Psoas muscle (tissue), 8 donors: ENCODE data around the gene GALNTL6. TPM values are rescaled to one million over a fixed set of nuclear protein-coding genes. Genes with fewer than 3 reads are reported as not detected.

Experiments
- ATAC-seq, 4 donors: fragments of 200-7000 bp; cut with Tn5 transposase; one replicate each; pipeline ENCODE4 v1.9.1; 2020; ENCODE audit warnings: moderate library complexity in 3 of 4, mild to moderate bottlenecking in 2 of 4
- DNase-seq, 2 donors: peaks; one replicate each; pipeline ENCODE4 v3.0.0-alpha.2; 2020
- H3K27ac ChIP-seq: fragments of 200-600 bp; one replicate; pipeline ENCODE4 v1.8.0; 2022
- H3K27me3 ChIP-seq, 3 donors: fragments of 200-600 bp in 1 of 3; one replicate each; pipeline versions ENCODE4 v1.6.1 to v1.8.0; 2013 to 2022; ENCODE audit warnings: low read length in 2 of 3, mild to moderate bottlenecking in 2 of 3, moderate library complexity in 1 of 3; ENCODE audit not compliant: insufficient read depth in 3 of 3
- H3K36me3 ChIP-seq, 2 donors: fragments of 200-600 bp in 1 of 2; one replicate each; pipeline versions ENCODE4 v1.6.1 to v1.8.0; 2013 to 2022; ENCODE audit warnings: low read depth in 1 of 2, mild to moderate bottlenecking in 1 of 2, moderate library complexity in 1 of 2; ENCODE audit not compliant: insufficient read depth in 1 of 2
- H3K4me1 ChIP-seq: fragments of 200-600 bp; one replicate; pipeline ENCODE4 v1.8.0; 2022
- H3K4me3 ChIP-seq: fragments of 200-600 bp; one replicate; pipeline ENCODE4 v1.8.0; 2022; ENCODE audit warnings: mild to moderate bottlenecking
- H3K9me3 ChIP-seq: fragments of 200-600 bp; one replicate; pipeline ENCODE4 v1.8.0; 2022
- CTCF ChIP-seq: fragments of 200-600 bp; IDR thresholded peaks from one replicate; pipeline ENCODE4 v1.8.0; 2022; ENCODE audit warnings: antibody characterized with exemption
- WGBS, 3 donors: extraction: QIAGEN DNeasy Blood & Tissue Kit; methylation state at CpG; one replicate each; pipeline versions ENCODE4 v1.1.6 to v1.1.7; 2013; 5-methylcytosine and 5-hydroxymethylcytosine counted together
- intact Hi-C, 2 donors: fragments of 100-400 bp; cut with DNase I; formaldehyde crosslinking; loops; one replicate each; pipeline versions ENCODE4 v1.11.0 to v1.14.2; 2022
- polyA plus RNA-seq, 3 donors: library from polyadenylated mRNA; stranded (reverse); fragments of 200-250 nt; gene quantifications; one replicate each; pipeline ENCODE4 v1.2.3, GENCODE V29; 2013
- total RNA-seq, 4 donors: library from RNA; stranded (reverse); fragmentation: NEBNext Ultra II Directional in 2 of 4; extraction: Animal tissue kit (Norgen Biotek cat#: 25700) in 2 of 4; gene quantifications; one replicate each; pipeline versions ENCODE4 v1.2.1 to v1.2.4, GENCODE V29; 2021 to 2023
- donor health status: healthy with polysubstance abuse.
- donor health status: DM: no; HTN: no; CAD: no; lungs with moderate emphysema.
- donor health status: Bipolar disorder and iron deficiency.
- donor health status: healthy.
- donor health status: DM: yes; HTN: yes; CAD: no.
- donor health status: DM: no; HTN: no; CAD: no.
- donor health status: DM: no; HTN: no; CAD: no.
- donor health status: DM: yes; HTN: yes; CAD: no.

GALNTL6 gene
- total and polyA plus RNA-seq, 7 donors: 0.01 to 0.91 (median 0.21) TPM; not detected in 3

GRCh38 chr4:172555725-172556124, 742.5 kb downstream of the GALNTL6 start:
- H3K27me3 ChIP-seq: no peaks in the 10 kb centered on the region
- TF ChIP-seq CTCF: no peak
- no peaks in the 10 kb centered on the region for H3K36me3 ChIP-seq
- intact Hi-C loops: no loop called here
- H3K9me3 ChIP-seq: no peaks in the 10 kb centered on the region
- no peaks in the 10 kb centered on the region for H3K4me1 ChIP-seq
- WGBS, 3 donors: 66 to 78% (median 68%) methylated on average over 2 of the region's 2 CpGs
- H3K4me3 ChIP-seq: no peak overlapping the region
- no peak for DNase-seq
- H3K27ac ChIP-seq: no peak overlapping the region
- ATAC-seq: no peak

GRCh38 chr4:172573899-172574298, 760.7 kb downstream of the GALNTL6 start:
- no peak for ATAC-seq
- intact Hi-C loops: no loop called here
- no peak for TF ChIP-seq CTCF

GRCh38 chr4:172578712-172579111, 765.5 kb downstream of the GALNTL6 start:
- intact Hi-C loops: no loop called here
- Histone ChIP-seq H3K4me1 (no peaks in the 10 kb centered on the region), H3K9me3 (no peaks in the 10 kb centered on the region), H3K27ac (no peak overlapping the region), H3K27me3 (no peaks in the 10 kb centered on the region), H3K4me3 (no peak overlapping the region), H3K36me3 (no peaks in the 10 kb centered on the region)
- WGBS, 3 donors: 44 to 54% (median 51%) methylated on average over 3 of the region's 3 CpGs
- no peak for ATAC-seq
- no peak for DNase-seq
- no peak for TF ChIP-seq CTCF

More at GRCh38 chr4:172573899-172574298, 760.7 kb downstream of the GALNTL6 start:
- Histone ChIP-seq H3K27me3 (no peaks in the 10 kb centered on the region), H3K4me1 (no peaks in the 10 kb centered on the region), H3K27ac (no peak overlapping the region), H3K9me3 (no peaks in the 10 kb centered on the region), H3K36me3 (no peaks in the 10 kb centered on the region), H3K4me3 (no peak overlapping the region)
- no peak for DNase-seq
- 46 to 49% (median 47%) methylated on average over 2 of the region's 2 CpGs for WGBS, 3 donors

GRCh38 chr4:172584816-172585215, 771.6 kb downstream of the GALNTL6 start:
- WGBS, 3 donors: 70 to 79% (median 74%) methylated on average over 2 of the region's 2 CpGs
- intact Hi-C loops: no loop called here
- H3K27ac ChIP-seq: no peak overlapping the region

More at GRCh38 chr4:172584816-172585215, 771.6 kb downstream of the GALNTL6 start:
- no peak for DNase-seq
- ATAC-seq: no peak
- Histone ChIP-seq H3K9me3 (no peaks in the 10 kb centered on the region), H3K4me3 (no peak overlapping the region), H3K36me3 (no peaks in the 10 kb centered on the region), H3K27me3 (no peaks in the 10 kb centered on the region), H3K4me1 (no peaks in the 10 kb centered on the region)
- no peak for TF ChIP-seq CTCF
